ENCODE measurements around the gene CYP24A1.

GRCh38 chr20:54129350-54129749, 44.4 kb downstream of the CYP24A1 start:
- TF ChIP-seq CTCF (IDR thresholded peaks at IDR 0.05), result no peak
- TF ChIP-seq POLR2A (IDR thresholded peaks at IDR 0.05), result no peak
- no peak for TF ChIP-seq EP300 (IDR thresholded peaks at IDR 0.05)
- no peak for TF ChIP-seq POLR2AphosphoS5 (IDR thresholded peaks at IDR 0.05)

All from gastroesophageal sphincter (tissue), 3 donors.